Trophoblast cell (in vitro differentiated cells and primary cell): ENCODE data around the gene MYL3.

ENCODE experiments used
- DNase-seq, 2 donors: peaks; one replicate each; pipeline ENCODE4 v3.0.0-alpha.2; 2016
- H2AFZ ChIP-seq: 2 replicates; pipeline ENCODE4 v1.6.1; 2013; ENCODE audit warnings: low read length, moderate library complexity, mild to moderate bottlenecking; ENCODE audit not compliant: insufficient read depth, poor library complexity
- H2AK5ac ChIP-seq: 2 replicates; pipeline ENCODE4 v1.6.1; 2013; ENCODE audit warnings: mild to moderate bottlenecking, low read length
- H2BK120ac ChIP-seq: 2 replicates; pipeline ENCODE4 v1.6.1; 2013; ENCODE audit warnings: low read length, mild to moderate bottlenecking, moderate library complexity; ENCODE audit not compliant: insufficient read depth, poor library complexity
- H2BK12ac ChIP-seq: 2 replicates; pipeline ENCODE4 v1.6.1; 2013; ENCODE audit warnings: mild to moderate bottlenecking, low read length, moderate library complexity
- H2BK5ac ChIP-seq: 2 replicates; pipeline ENCODE4 v1.6.1; 2013; ENCODE audit warnings: low read length, low read depth, moderate library complexity, mild to moderate bottlenecking; ENCODE audit not compliant: poor library complexity
- H3K14ac ChIP-seq: 2 replicates; pipeline ENCODE4 v1.6.1; 2013; ENCODE audit warnings: mild to moderate bottlenecking, low read length
- H3K18ac ChIP-seq: 2 replicates; pipeline ENCODE4 v1.6.1; 2013; ENCODE audit warnings: mild to moderate bottlenecking, low read length
- H3K23ac ChIP-seq: 2 replicates; pipeline ENCODE4 v1.6.1; 2013; ENCODE audit warnings: low read length
- H3K27ac ChIP-seq: 2 replicates; pipeline ENCODE4 v1.5.1; 2013; ENCODE audit warnings: low read depth, mild to moderate bottlenecking, inconsistent platforms, low read length, moderate library complexity
- H3K27me3 ChIP-seq: 2 replicates; pipeline ENCODE4 v1.6.1; 2013; ENCODE audit warnings: inconsistent platforms, mild to moderate bottlenecking, low read length, moderate library complexity; ENCODE audit not compliant: insufficient read depth
- H3K36me3 ChIP-seq, 2 experiments: 1 replicate in 1 of 2; 2 replicates in 1 of 2; pipeline ENCODE4 v1.6.1; 2013; ENCODE audit warnings: low read length in 2 of 2, mild to moderate bottlenecking in 2 of 2, moderate library complexity in 1 of 2; ENCODE audit not compliant: insufficient read depth in 2 of 2, control insufficient read depth in 1 of 2
- H3K4ac ChIP-seq: 2 replicates; pipeline ENCODE4 v1.6.1; 2013; ENCODE audit warnings: low read depth, mild to moderate bottlenecking, low read length, moderate library complexity
- H3K4me1 ChIP-seq, 2 experiments: 1 replicate in 1 of 2; 2 replicates in 1 of 2; pipeline ENCODE4 v1.6.1; 2013; ENCODE audit warnings: low read length in 2 of 2, mild to moderate bottlenecking in 2 of 2, moderate library complexity in 1 of 2; ENCODE audit not compliant: insufficient read depth in 2 of 2, control insufficient read depth in 1 of 2
- H3K4me2 ChIP-seq: 2 replicates; pipeline ENCODE4 v1.6.1; 2013; ENCODE audit warnings: inconsistent platforms, mild to moderate bottlenecking, low read length, moderate library complexity
- H3K4me3 ChIP-seq: 2 replicates; pipeline ENCODE4 v1.5.1; 2013; ENCODE audit warnings: mild to moderate bottlenecking, low read depth, low read length, inconsistent platforms
- H3K79me1 ChIP-seq: one replicate; pipeline ENCODE4 v1.6.1; 2013; ENCODE audit warnings: low read length
- H3K79me2 ChIP-seq: 2 replicates; pipeline ENCODE4 v1.6.1; 2013; ENCODE audit warnings: low read length, mild to moderate bottlenecking; ENCODE audit not compliant: control insufficient read depth, insufficient read depth, poor library complexity
- H3K9ac ChIP-seq: 2 replicates; pipeline ENCODE4 v1.6.1; 2013; ENCODE audit warnings: mild to moderate bottlenecking, low read length
- H3K9me3 ChIP-seq: 2 replicates; pipeline ENCODE4 v1.6.1; 2013; ENCODE audit warnings: low read depth, mild to moderate bottlenecking, control low read depth, inconsistent platforms, low read length; ENCODE audit not compliant: insufficient read depth
- H4K12ac ChIP-seq: 2 replicates; pipeline ENCODE4 v1.6.1; 2013; ENCODE audit warnings: low read depth, mild to moderate bottlenecking, low read length, moderate library complexity
- H4K8ac ChIP-seq: 2 replicates; pipeline ENCODE4 v1.6.1; 2013; ENCODE audit warnings: low read depth, mild to moderate bottlenecking, low read length, moderate library complexity
- H4K91ac ChIP-seq: one replicate; pipeline ENCODE4 v1.6.1; 2013; ENCODE audit warnings: low read depth, mild to moderate bottlenecking, low read length, moderate library complexity
- WGBS: extraction: QIAGEN DNeasy Blood & Tissue Kit; methylation state at CpG from one replicate; pipeline ENCODE4 v1.1.7; 2013; ENCODE audit warnings: missing lambda C conversion rate; ENCODE audit not compliant: insufficient read length, insufficient coverage; ENCODE audit errors: extremely low coverage; 5-methylcytosine and 5-hydroxymethylcytosine counted together

MYL3 gene

GRCh38 chr3:46868948-46869347 lies 5.7 kb upstream of the MYL3 start:
- H3K9me3 ChIP-seq = peaks cover 1% of the 10 kb centered on the region
- no peak overlapping the region for H3K4me2 ChIP-seq
- H4K91ac ChIP-seq = no peak overlapping the region
- H4K12ac ChIP-seq = no peak overlapping the region
- H2AK5ac ChIP-seq = no peak overlapping the region
- H3K27me3 ChIP-seq = no peaks in the 10 kb centered on the region
- no CpG with 5 or more reads among the region's 7 CpGs for WGBS
- H3K27ac ChIP-seq = no peak overlapping the region
- no peak overlapping the region for H2BK12ac ChIP-seq
- H3K9ac ChIP-seq = no peak overlapping the region
- H2BK120ac ChIP-seq = no peak overlapping the region
- no peak overlapping the region for H3K18ac ChIP-seq
- no peak overlapping the region for H4K8ac ChIP-seq
- H3K79me2 ChIP-seq = no peaks in the 10 kb centered on the region
- H2BK5ac ChIP-seq = no peak overlapping the region
- no peak overlapping the region for H3K4ac ChIP-seq
- no peak overlapping the region for H2AFZ ChIP-seq
- peaks cover 5 to 6% of the 10 kb centered on the region in 2 experiments for H3K4me1 ChIP-seq
- no peak overlapping the region for H3K14ac ChIP-seq
- DNase-seq = no peak
- H3K79me1 ChIP-seq = no peaks in the 10 kb centered on the region
- H3K23ac ChIP-seq = no peak overlapping the region
- H3K4me3 ChIP-seq = no peak overlapping the region
- no peaks in the 10 kb centered on the region for H3K36me3 ChIP-seq

DNA sequence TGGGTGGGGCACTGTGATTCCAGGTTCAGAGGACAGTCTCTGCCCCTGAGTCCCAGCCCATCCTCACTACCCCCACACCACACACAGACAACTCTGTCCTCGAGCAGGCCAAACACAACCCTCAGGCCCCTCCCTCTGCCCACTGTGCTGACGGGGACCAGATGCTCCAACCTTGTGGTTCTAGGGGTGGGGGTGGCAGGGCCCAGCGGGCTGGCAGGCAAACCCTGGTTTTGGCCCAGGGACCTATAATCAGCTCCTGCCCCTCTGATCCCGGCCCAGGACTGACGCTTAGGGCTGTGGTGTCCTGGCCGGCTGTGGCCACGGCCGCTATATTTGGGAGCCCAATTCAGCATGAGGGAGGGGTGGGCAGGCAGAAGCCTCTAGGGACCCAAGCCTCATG lies 5.0 kb upstream of the MYL3 start:
- H2AFZ ChIP-seq = no peak overlapping the region
- no peaks in the 10 kb centered on the region for H3K79me1 ChIP-seq
- H4K12ac ChIP-seq = no peak overlapping the region
- H3K14ac ChIP-seq = no peak overlapping the region
- H2AK5ac ChIP-seq = no peak overlapping the region
- H3K4ac ChIP-seq = no peak overlapping the region
- H3K36me3 ChIP-seq = no peaks in the 10 kb centered on the region
- H3K27me3 ChIP-seq = no peaks in the 10 kb centered on the region
- H4K8ac ChIP-seq = no peak overlapping the region
- no peak overlapping the region for H2BK12ac ChIP-seq
- no peak overlapping the region for H2BK120ac ChIP-seq
- H2BK5ac ChIP-seq = no peak overlapping the region
- peaks cover 1% of the 10 kb centered on the region for H3K9me3 ChIP-seq
- no peak for DNase-seq
- no peak overlapping the region for H3K4me3 ChIP-seq
- no peaks in the 10 kb centered on the region for H3K79me2 ChIP-seq
- H3K27ac ChIP-seq = no peak overlapping the region
- H4K91ac ChIP-seq = no peak overlapping the region
- H3K9ac ChIP-seq = no peak overlapping the region
- peaks cover 2 to 5% of the 10 kb centered on the region in 2 experiments for H3K4me1 ChIP-seq
- H3K23ac ChIP-seq = no peak overlapping the region
- WGBS = no CpG with 5 or more reads among the region's 8 CpGs
- H3K18ac ChIP-seq = no peak overlapping the region
- no peak overlapping the region for H3K4me2 ChIP-seq

- H3K9ac ChIP-seq = no peak overlapping the region
- no peaks in the 10 kb centered on the region for H3K36me3 ChIP-seq
- H4K91ac ChIP-seq = no peak overlapping the region
- H4K12ac ChIP-seq = no peak overlapping the region
- no peak overlapping the region for H3K4ac ChIP-seq
- no peak overlapping the region for H3K4me3 ChIP-seq
- H3K27ac ChIP-seq = no peak overlapping the region
- H3K9me3 ChIP-seq = peaks cover 1% of the 10 kb centered on the region
- no CpG with 5 or more reads among the region's 15 CpGs for WGBS
- H2AK5ac ChIP-seq = peak overlapping the region; percentile 11
- H2BK12ac ChIP-seq = no peak overlapping the region
- H2BK5ac ChIP-seq = no peak overlapping the region
- H3K27me3 ChIP-seq = no peaks in the 10 kb centered on the region
- no peak overlapping the region for H4K8ac ChIP-seq
- no peak overlapping the region for H3K18ac ChIP-seq
- no peak overlapping the region for H2BK120ac ChIP-seq
- no peak overlapping the region for H2AFZ ChIP-seq
- no peak overlapping the region for H3K4me2 ChIP-seq
- no peak overlapping the region for H3K23ac ChIP-seq
- H3K14ac ChIP-seq = no peak overlapping the region
- H3K79me1 ChIP-seq = no peaks in the 10 kb centered on the region
- DNase-seq = peak; percentile 30 to 61
- H3K79me2 ChIP-seq = no peaks in the 10 kb centered on the region
- peaks cover 0 to 1% of the 10 kb centered on the region in 2 experiments for H3K4me1 ChIP-seq
These were observed 4.3 kb upstream of the MYL3 start for GRCh38 chr3:46867550-46867898.

GRCh38 chr3:46866720-46867549 lies 3.7 kb upstream of the MYL3 start:
- H3K23ac ChIP-seq = no peak overlapping the region
- H3K27ac ChIP-seq = no peak overlapping the region
- H3K18ac ChIP-seq = no peak overlapping the region
- no peak overlapping the region for H3K14ac ChIP-seq
- H2AFZ ChIP-seq = no peak overlapping the region
- H3K4me1 ChIP-seq = no peaks in the 10 kb centered on the region
- H3K9me3 ChIP-seq = peaks cover 1% of the 10 kb centered on the region
- H3K4me2 ChIP-seq = no peak overlapping the region
- H3K79me1 ChIP-seq = no peaks in the 10 kb centered on the region
- no peak overlapping the region for H2BK5ac ChIP-seq
- H2BK12ac ChIP-seq = no peak overlapping the region
- H4K91ac ChIP-seq = no peak overlapping the region
- no peak overlapping the region for H2BK120ac ChIP-seq
- no peaks in the 10 kb centered on the region for H3K27me3 ChIP-seq
- peak overlapping the region; percentile 11 for H2AK5ac ChIP-seq
- no peaks in the 10 kb centered on the region for H3K79me2 ChIP-seq
- peak; percentile 34 to 77 for DNase-seq
- H4K12ac ChIP-seq = no peak overlapping the region
- H3K4ac ChIP-seq = no peak overlapping the region
- H3K4me3 ChIP-seq = no peak overlapping the region
- H3K9ac ChIP-seq = no peak overlapping the region
- no peak overlapping the region for H4K8ac ChIP-seq
- no peaks in the 10 kb centered on the region for H3K36me3 ChIP-seq
- WGBS = no CpG with 5 or more reads among the region's 15 CpGs
